NCI-H1417 treated with DMSO at 0.1 percent for 48 hours (cell line): ENCODE results near the gene KRT3.
"Not testable (repeated sequence)": the region's sequence is repeated elsewhere in the genome, so short reads cannot be mapped to it uniquely, and the experiment has no call there.

ENCODE experiments used
- DNase-seq: peaks from one replicate; lab custom pipeline; 2025; lab: John Stamatoyannopoulos, UW

Gene KRT3

GRCh38 chr12:52781399-52782082, 14.4 kb downstream of the KRT3 start:
- no peak for DNase-seq

- no peak for DNase-seq
Measured at GRCh38 chr12:52779914-52780313, 16.0 kb downstream of the KRT3 start.

DNA sequence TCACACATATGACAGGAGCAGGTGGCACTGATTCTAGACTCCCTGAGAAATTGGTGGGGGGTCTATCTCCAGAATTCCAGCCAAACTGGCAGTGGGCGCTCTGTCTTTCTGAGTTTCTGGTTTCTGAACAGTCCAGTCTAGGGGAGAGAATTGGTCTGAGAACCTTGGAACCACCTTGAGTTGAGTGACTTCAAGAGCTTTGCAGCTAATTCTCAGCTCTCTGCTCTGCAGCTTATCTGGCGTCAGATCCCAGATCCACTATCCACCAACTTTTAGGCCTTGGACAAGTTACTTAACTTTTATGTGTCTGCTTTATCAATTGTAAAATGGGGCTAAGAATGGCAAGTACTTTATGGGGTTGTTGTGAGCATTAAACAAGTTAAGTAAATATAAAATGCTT, 17.1 kb downstream of the KRT3 start:
- DNase-seq = no peak

GRCh38 chr12:52777566-52777965, 18.4 kb downstream of the KRT3 start:
- no peak for DNase-seq

GRCh38 chr12:52776913-52777395, 19.0 kb downstream of the KRT3 start, which contains the start of gene KRT76:
Gene KRT76 (minus strand): TSS chr12:52777345. CDS start chr12:52777291, 54 bp downstream.
- no peak for DNase-seq

DNA sequence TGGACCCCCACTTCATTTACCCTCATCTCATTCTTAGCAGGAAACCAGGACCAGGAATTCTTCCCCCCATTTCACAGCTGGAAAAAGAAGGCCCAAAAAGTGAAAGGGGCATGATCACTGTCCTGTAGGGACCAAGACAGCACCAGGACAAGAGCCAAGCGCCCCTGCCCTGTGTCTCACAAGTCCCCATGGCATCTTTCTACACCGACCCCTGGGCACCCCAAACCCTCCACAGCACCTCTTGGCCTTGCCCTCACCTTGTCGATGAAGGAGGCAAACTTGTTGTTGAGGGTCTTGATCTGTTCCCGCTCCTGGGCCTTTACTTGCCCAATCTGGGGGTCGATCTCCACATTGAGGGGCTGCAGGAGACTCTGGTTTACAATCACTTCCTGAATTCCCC, 19.5 kb downstream of the KRT3 start:
- DNase-seq = no peak

- DNase-seq = no peak
Measured at GRCh38 chr12:52774629-52775250, 21.2 kb downstream of the KRT3 start.

DNA sequence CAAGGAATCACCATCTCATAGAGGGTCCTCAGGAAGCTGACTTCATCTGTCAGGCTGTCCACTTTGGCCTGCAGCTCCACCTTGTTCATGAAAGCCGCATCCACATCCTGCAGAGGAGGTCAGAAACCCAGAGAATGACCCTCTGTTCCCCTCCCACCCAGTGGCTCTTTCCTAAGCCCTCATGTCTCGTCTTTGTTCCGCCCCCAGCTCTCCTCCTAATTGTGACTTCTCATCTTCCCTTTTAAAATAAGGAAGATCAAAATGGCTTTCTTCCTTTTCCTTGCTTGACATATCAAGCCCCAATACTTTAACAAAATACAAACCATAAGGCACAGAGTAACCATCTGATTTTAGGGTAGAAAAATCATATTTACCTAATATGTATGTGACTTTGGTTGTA, 23.1 kb downstream of the KRT3 start:
- no peak for DNase-seq

DNA sequence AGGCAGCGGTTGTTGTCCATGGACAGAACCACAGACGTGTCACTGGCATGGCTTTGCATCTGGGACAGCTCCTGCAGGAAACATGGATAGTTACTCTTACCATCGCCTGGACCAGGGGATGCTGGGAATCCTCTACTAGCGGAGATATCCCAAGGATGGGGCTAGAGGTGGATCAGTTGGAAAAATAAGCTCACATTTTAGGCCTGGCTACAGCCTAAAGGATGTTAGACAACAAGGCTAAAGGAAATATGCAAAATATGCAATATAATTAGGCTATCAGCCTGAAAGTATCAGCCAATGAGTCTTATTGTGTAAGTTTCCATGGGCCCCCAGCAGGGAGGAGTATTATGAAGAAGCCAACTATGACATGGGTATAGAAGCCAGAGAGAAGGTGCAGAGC, 23.7 kb downstream of the KRT3 start:
- no peak for DNase-seq

DNA sequence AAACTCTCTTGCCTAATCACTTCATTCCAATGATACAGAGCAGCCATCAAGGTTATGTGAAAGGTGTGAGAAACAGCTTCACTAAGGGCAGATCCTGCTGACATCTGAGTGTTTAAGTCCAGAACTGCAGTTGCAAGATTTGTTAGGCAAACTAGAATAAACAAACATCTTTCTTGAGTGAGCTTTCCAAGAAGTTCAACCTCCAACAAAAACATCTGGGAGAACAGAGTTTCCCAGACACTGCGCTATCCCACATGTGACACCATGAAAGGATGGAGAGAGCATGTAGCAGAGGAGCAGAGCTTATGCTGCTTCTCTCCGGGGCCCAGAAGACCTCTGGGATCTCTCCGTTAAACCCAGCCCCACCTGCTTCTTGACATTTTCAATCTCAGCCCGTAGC, 24.4 kb downstream of the KRT3 start:
- no peak for DNase-seq

GRCh38 chr12:52771088-52771487, 24.8 kb downstream of the KRT3 start:
- DNase-seq = no peak

DNA sequence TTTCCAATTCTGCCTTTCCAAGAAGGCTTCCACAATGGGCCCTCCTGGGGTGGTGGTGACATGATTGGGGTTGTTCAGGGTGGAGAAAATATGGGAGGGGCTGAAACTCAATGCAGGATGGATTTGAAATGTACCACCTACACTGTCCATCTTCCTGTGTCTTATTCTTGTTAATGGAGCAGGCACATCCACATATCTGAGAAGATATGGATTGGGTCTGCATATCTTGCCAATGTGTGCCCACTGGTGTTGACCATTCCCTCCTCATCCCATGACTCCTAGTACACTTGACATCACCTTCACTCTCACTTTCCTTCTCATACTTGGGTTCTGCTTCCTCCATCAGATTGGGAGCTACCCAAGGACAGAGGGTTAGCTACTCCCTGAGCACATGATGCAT, 26.0 kb downstream of the KRT3 start:
- DNase-seq = no peak

GRCh38 chr12:52769354-52769753, 26.6 kb downstream of the KRT3 start:
- no peak for DNase-seq

DNA sequence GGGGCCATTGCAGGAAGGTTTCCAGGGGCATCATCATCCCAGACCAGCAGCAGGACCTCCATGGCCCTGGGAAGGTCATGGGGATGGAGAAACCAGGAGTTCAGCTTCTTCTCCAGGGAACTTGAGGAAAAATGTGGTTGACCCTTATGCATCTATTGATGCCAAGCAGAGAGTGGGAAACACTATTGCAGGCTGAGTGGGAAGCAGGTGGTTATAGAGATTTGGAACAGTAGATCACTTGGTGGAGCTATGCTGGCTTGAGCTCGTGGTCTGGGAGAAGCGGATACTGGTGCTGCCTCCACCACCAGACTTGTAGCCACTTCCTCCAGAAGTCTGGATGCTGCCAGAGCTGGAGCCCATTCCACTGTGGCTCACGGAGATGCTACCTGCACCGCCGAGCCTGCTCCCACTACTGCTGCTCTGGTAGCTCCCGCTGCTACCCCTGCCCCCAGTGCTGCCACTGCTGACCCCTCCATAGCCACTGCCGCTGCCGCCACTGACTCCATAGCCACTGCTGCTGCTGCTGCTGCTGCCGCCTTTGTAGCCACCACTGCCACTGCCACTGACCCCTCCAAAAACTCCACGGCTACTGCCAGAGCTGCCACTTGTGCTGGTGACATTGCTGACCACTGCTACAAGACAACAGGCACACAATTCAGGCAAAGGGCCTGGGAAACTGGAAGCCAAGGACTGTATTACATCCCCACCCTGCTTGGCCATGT, 27.3 kb downstream of the KRT3 start:
- DNase-seq = no peak

DNA sequence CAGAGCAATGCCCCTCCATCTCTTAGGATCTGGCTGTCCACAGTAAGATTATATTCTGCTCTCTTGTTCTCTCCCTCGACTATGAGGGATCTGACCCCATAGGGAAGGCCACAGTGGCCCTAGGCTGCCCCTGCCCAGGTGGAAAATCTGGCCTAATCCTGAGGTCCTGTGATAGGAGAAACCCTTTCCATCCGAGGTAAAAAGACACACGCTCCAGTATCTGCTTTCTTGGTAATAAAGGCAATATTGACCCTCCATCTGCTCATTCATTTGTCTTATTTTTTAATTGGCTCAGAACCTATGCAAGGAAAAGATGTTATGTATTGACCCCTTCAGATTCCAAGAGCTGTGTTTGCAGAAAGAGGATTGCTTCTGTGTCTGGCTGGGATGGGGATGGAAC, 28.5 kb downstream of the KRT3 start:
- no peak for DNase-seq

DNA sequence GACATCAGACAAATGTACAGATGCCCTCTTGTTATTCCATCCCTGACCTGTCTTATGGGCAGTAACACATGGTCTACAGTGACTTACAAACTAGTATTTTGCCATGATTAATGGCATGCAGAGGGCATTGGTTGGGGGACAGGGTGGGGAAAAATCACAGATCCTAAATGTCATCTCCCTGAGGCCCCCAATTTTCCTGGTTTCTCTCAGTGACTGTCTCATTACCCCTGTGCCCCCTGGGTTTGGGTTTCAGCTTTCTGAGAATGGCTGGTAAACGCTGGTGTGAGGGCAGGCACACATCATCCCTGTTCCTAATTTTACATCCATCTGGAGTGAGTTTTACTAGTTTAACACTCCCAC, 28.9 kb downstream of the KRT3 start:
- DNase-seq = no peak

DNA sequence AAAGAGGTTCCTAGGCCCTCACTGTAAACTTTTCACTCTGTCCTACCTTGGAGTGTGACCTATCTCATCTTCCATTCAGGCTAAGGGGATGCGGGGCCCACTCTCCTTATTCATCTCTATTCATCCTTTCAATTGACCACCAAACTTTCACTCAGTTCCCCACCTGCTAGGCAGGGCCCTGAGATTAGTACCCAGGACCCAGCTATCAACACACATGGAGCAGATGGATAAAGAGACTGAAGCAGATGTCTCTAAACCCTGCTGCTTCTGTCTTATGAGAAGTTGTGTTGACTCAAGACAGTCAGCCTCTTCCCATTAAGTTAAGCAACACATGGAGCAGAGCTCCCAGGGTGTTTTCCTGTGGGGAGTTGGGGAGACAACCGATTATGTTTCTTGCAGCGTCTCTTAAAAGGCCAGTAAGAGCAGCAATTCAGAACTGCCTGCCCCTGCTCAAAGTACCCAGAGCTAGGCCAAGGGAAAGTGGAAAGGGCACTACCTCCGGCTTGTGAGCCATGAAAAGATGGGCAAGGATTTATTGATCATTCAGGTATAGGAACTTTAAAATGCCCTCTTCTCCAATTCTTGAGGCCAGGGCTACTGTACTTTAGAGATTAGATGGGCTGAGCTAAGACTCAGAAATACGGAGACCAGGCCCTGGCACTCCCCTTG, 29.4 kb downstream of the KRT3 start:
- no peak for DNase-seq

GRCh38 chr12:52765702-52766101, 30.2 kb downstream of the KRT3 start:
- DNase-seq = no peak

- no peak for DNase-seq
Measured at GRCh38 chr12:52763991-52764390, 31.9 kb downstream of the KRT3 start.

DNA sequence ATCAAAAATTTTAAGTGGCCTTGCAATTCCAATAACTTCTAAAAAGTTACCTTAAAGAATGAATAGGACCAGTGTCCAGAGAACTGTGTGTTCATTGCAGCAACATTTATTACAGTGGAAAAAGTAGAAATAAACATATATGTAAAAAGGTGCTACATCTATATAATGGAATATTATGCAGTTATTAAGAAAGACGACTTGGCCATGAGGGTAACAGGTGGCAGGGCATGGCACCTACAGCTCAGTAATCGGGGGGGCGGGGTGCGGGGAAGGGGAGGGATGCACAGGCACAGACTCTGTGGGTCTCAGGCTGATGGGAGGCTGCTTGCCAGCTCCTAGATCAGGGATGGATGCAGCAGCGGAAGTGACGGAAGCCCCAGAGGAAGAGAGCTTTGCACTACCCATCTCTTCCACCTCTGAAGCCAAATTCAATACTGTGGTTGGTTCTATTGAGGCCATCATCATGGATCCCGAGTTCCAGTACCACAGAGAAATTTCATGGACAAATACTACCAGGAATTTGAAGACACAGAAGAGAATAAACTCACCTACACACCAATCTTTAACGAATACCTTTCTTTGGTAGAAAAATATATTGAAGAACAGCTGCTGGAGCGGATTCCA, 32.8 kb downstream of the KRT3 start:
- DNase-seq = no peak

- DNase-seq = no peak
Measured at GRCh38 chr12:52761802-52762201, 34.1 kb downstream of the KRT3 start.

DNA sequence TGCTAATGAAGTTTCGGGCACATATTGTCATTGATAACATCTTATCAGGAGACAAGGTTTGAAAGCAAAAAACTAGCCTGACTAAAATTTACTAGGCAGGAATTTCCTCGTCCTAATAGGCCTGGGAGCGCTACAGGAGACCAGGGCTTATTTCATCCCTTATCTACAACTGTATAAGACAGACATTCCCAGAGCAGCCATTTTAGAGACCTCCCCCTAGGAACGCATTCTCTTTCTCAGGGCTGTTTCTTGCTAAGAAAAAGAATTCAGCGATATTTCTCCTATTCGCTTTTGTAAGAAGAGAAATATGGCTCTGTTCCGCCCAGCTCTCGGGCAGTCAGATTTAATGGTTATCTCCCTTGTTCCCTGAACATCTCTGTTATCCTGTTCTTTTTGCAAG, 34.7 kb downstream of the KRT3 start:
- not testable (repeated sequence) for DNase-seq
